Kidney (tissue), 14 donors: Measurements from ENCODE around the gene UBAP1L. TPM values are rescaled to one million over a fixed set of nuclear protein-coding genes. Genes with fewer than 3 reads are reported as not detected.
A peak's percentile ranks its signal among the peaks of the same experiment; 100 is the strongest.

ENCODE experiments used
- DNase-seq, 5 donors: peaks; one replicate each; pipeline ENCODE4 v3.0.0-alpha.2; 2013 to 2020
- FAIRE-seq: peaks from 2 replicates; lab custom pipeline; 2012; peaks lifted over from hg19 to GRCh38; lab: Jason Lieb, UNC
- H3K27ac ChIP-seq, 2 donors: one replicate each; pipeline ENCODE4 v1.7.0; 2013; ENCODE audit warnings: low read depth in 2 of 2, low read length in 2 of 2, inconsistent platforms in 1 of 2
- H3K27me3 ChIP-seq: one replicate; pipeline ENCODE4 v1.7.1; 2013; ENCODE audit warnings: low read length, inconsistent platforms; ENCODE audit not compliant: control insufficient read depth, insufficient read depth
- H3K36me3 ChIP-seq, 3 donors: one replicate each; pipeline versions ENCODE4 v1.7.0 to v1.7.1; 2013; ENCODE audit warnings: low read length in 3 of 3, control low read depth in 1 of 3, inconsistent platforms in 1 of 3; ENCODE audit not compliant: insufficient read depth in 3 of 3, control insufficient read depth in 2 of 3
- H3K4me1 ChIP-seq, 3 donors: one replicate each; pipeline versions ENCODE4 v1.7.0 to v1.7.1; 2013; ENCODE audit warnings: low read length in 3 of 3, inconsistent platforms in 1 of 3, low read depth in 1 of 3; ENCODE audit not compliant: control insufficient read depth in 2 of 3, insufficient read depth in 2 of 3
- H3K4me3 ChIP-seq, 3 donors: one replicate each; pipeline versions ENCODE4 v1.7.0 to v1.8.1; 2013; ENCODE audit warnings: low read length in 3 of 3, control low read depth in 1 of 3, inconsistent platforms in 1 of 3
- H3K9ac ChIP-seq, 3 donors: one replicate each; pipeline versions ENCODE4 v1.7.0 to v1.7.1; 2013; ENCODE audit warnings: low read length in 3 of 3, control low read depth in 1 of 3, inconsistent platforms in 1 of 3
- H3K9me3 ChIP-seq, 3 donors: one replicate each; pipeline versions ENCODE4 v1.7.0 to v1.7.1; 2013; ENCODE audit warnings: low read length in 3 of 3, control low read depth in 1 of 3, inconsistent platforms in 1 of 3; ENCODE audit not compliant: control insufficient read depth in 2 of 3, insufficient read depth in 1 of 3
- CTCF ChIP-seq: IDR thresholded peaks from 3 replicates; pipeline ENCODE4 v1.5.1; 2012; ENCODE audit warnings: mild to moderate bottlenecking, moderate library complexity, borderline replicate concordance; ENCODE audit not compliant: insufficient read depth; ENCODE audit errors: extremely low read depth
- intact Hi-C: fragments of 100-400 bp; cut with DNase I; formaldehyde crosslinking; loops from one replicate; pipeline ENCODE4 v1.11.1; 2022
- polyA plus RNA-seq: library from polyadenylated mRNA; stranded (reverse); fragments of 350-450 nt; fragmentation: Illumina TruSeq; extraction: RNeasy Lipid Tissue Mini Kit (QIAGEN cat#74804); gene quantifications from one replicate; pipeline ENCODE4 v1.2.3, GENCODE V29; 2014; ENCODE audit warnings: low read depth, low replicate concordance; ENCODE audit not compliant: insufficient read depth
- total RNA-seq: library from RNA; stranded (reverse); fragmentation: NEBNext Ultra II Directional; extraction: Animal tissue kit (Norgen Biotek cat#: 25700); gene quantifications from one replicate; pipeline ENCODE4 v1.2.1, GENCODE V29; 2021
- donor health status: control.
- donor health status: control.
- donor health status: control.
- donor health status: control.
- donor health status: control.
- donor health status: DM: yes; HTN: yes; CAD: no.
- donor health status: Normal renal cell carcinoma (clear cell type).

UBAP1L gene
- total and polyA plus RNA-seq, 2 donors from 2014 or later = 2.1 to 5.4 TPM

DNA sequence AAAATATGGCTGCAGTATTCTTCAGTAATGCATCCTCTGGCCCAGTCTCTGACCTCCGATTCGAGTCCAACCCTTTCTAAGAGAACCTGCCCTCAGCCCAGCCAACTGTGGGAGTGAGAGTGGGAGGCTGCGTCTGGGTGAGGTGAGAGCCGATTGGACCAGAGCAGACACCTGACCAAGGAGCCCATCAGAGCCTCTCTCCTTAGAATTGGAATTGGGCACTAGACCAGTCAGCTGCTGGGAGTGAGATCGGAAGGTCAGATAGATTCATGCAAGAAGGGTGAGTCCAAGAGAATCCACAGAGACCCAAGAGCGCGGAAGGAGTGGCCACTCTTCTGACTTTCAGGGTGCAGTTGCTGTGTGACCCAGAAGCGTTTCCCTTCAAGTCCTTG lies 57.5 kb downstream of the UBAP1L start:
- peak overlapping the region in 1 of 2 donors; percentile 43 for H3K27ac ChIP-seq
- intact Hi-C loops = no loop called here
- H3K9ac ChIP-seq = no peak overlapping the region
- H3K36me3 ChIP-seq = no peaks in the 10 kb centered on the region
- H3K9me3 ChIP-seq = no peaks in the 10 kb centered on the region
- H3K4me3 ChIP-seq = no peak overlapping the region
- H3K27me3 ChIP-seq = no peaks in the 10 kb centered on the region
- peaks cover 0 to 12% (median 4%) of the 10 kb centered on the region in 3 donors for H3K4me1 ChIP-seq
- FAIRE-seq = no peak
- no peak for DNase-seq
- no peak for TF ChIP-seq CTCF

GRCh38 chr15:65056868-65057548 lies 58.0 kb downstream of the UBAP1L start:
- DNase-seq = peak in 3 of 5 donors; percentile 36 to 82 (median 64)
- H3K9me3 ChIP-seq = no peaks in the 10 kb centered on the region
- intact Hi-C loops = no loop called here
- no peaks in the 10 kb centered on the region for H3K27me3 ChIP-seq
- no peak for TF ChIP-seq CTCF
- no peaks in the 10 kb centered on the region for H3K36me3 ChIP-seq
- H3K4me3 ChIP-seq = no peak overlapping the region
- peaks cover 0 to 12% (median 4%) of the 10 kb centered on the region in 3 donors for H3K4me1 ChIP-seq
- H3K9ac ChIP-seq = no peak overlapping the region
- FAIRE-seq = no peak
- H3K27ac ChIP-seq = peak overlapping the region; percentile 12 to 43

DNA sequence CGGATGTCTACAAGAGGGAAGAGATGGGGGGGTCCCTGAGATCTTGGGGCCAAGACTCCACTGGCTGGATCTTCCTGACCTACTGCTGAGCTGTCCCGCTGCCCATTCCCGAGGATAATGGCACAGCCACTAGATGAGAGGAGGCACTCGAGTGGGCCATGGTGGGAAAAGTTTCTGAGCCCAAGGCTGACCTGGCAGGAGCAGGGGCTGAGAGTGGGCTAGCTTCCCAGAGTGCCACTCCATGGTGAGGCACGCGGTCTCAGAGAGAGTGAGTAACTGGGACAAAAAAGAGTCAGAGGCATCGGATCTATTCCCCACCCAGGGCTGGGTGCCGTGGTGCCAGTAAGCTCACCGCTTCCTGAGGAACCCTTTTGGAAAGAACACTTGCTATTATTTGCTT lies 58.9 kb downstream of the UBAP1L start:
- FAIRE-seq (no peak), DNase-seq (no peak)
- no peak overlapping the region for H3K9ac ChIP-seq
- intact Hi-C loops = no loop called here
- H3K36me3 ChIP-seq = no peaks in the 10 kb centered on the region
- no peaks in the 10 kb centered on the region for H3K27me3 ChIP-seq
- H3K4me1 ChIP-seq = peaks cover 0 to 12% (median 4%) of the 10 kb centered on the region in 3 donors
- H3K27ac ChIP-seq = no peak overlapping the region
- H3K9me3 ChIP-seq = no peaks in the 10 kb centered on the region
- H3K4me3 ChIP-seq = no peak overlapping the region
- no peak for TF ChIP-seq CTCF
